ENCODE data around the gene PIKFYVE.

- TF ChIP-seq, protein P1, sequence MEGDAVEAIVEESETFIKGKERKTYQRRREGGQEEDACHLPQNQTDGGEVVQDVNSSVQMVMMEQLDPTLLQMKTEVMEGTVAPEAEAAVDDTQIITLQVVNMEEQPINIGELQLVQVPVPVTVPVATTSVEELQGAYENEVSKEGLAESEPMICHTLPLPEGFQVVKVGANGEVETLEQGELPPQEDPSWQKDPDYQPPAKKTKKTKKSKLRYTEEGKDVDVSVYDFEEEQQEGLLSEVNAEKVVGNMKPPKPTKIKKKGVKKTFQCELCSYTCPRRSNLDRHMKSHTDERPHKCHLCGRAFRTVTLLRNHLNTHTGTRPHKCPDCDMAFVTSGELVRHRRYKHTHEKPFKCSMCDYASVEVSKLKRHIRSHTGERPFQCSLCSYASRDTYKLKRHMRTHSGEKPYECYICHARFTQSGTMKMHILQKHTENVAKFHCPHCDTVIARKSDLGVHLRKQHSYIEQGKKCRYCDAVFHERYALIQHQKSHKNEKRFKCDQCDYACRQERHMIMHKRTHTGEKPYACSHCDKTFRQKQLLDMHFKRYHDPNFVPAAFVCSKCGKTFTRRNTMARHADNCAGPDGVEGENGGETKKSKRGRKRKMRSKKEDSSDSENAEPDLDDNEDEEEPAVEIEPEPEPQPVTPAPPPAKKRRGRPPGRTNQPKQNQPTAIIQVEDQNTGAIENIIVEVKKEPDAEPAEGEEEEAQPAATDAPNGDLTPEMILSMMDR (IDR thresholded peaks at IDR 0.05) = no peak
- no peak for TF ChIP-seq POLR2A (IDR thresholded peaks at IDR 0.05)
Observed at GRCh38 chr2:208268156-208268952, 2.3 kb downstream of the PIKFYVE start.

Measured in breast epithelium (tissue), 3 donors.